HepG2 (cell line): ENCODE data around the gene BCL2L11. TPM values are rescaled to one million over a fixed set of nuclear protein-coding genes. Genes with fewer than 3 reads are reported as not detected.

Experiments used
- EP300 ChIP-seq, 3 experiments: sonication (generic) in 1 of 3; formaldehyde crosslinking in 1 of 3; IDR thresholded peaks; 2 replicates each; pipeline versions ENCODE4 v1.5.1 to v1.6.1; 2011 to 2020; ENCODE audit warnings: low read depth in 2 of 3, low read length in 2 of 3, borderline replicate concordance in 1 of 3, improper control_type of control experiment in 1 of 3, mild to moderate bottlenecking in 1 of 3, missing genetic modification reagents in 1 of 3, moderate library complexity in 1 of 3
- ERF ChIP-seq: IDR thresholded peaks from 2 replicates; pipeline ENCODE4 v1.6.1; 2018; ENCODE audit warnings: missing biosample characterization, missing genetic modification reagents
- GATAD1 ChIP-seq: IDR thresholded peaks from 2 replicates; pipeline ENCODE4 v1.6.1; 2016; ENCODE audit warnings: missing genetic modification reagents, missing compliant biosample characterization
- GFI1 ChIP-seq: sonication (generic); formaldehyde crosslinking; IDR thresholded peaks from 2 replicates; pipeline ENCODE4 v1.5.0; 2020; ENCODE audit warnings: missing genetic modification reagents, mild to moderate bottlenecking, borderline replicate concordance
- HMGXB4 ChIP-seq, 2 experiments: sonication (generic) in 1 of 2; formaldehyde crosslinking in 1 of 2; IDR thresholded peaks; 2 replicates each; pipeline versions ENCODE4 v1.4.0 to v1.6.1; 2018 to 2020; ENCODE audit warnings: missing genetic modification reagents in 2 of 2, borderline replicate concordance in 1 of 2, low read depth in 1 of 2, mild to moderate bottlenecking in 1 of 2, missing biosample characterization in 1 of 2
- MAFF ChIP-seq: IDR thresholded peaks from 2 replicates; pipeline ENCODE4 v1.6.1; 2011; ENCODE audit warnings: low read depth, low read length, improper control_type of control experiment
- MTA3 ChIP-seq: sonication (generic); formaldehyde crosslinking; IDR thresholded peaks from 2 replicates; pipeline ENCODE4 v1.4.0; 2020; ENCODE audit warnings: missing genetic modification reagents
- NR2F6 ChIP-seq, 2 experiments: IDR thresholded peaks; 2 replicates each; pipeline ENCODE4 v1.6.1; 2016; ENCODE audit warnings: antibody characterized with exemption in 1 of 2, mild to moderate bottlenecking in 1 of 2
- PATZ1 ChIP-seq: sonication (generic); formaldehyde crosslinking; IDR thresholded peaks from 2 replicates; pipeline ENCODE4 v1.4.0; 2020; ENCODE audit warnings: missing genetic modification reagents
- SALL1 ChIP-seq: sonication (generic); formaldehyde crosslinking; IDR thresholded peaks from 2 replicates; pipeline ENCODE4 v1.8.0; 2022; ENCODE audit warnings: mild to moderate bottlenecking, missing genetic modification reagents
- SMAD3 ChIP-seq: sonication (generic); formaldehyde crosslinking; IDR thresholded peaks from 2 replicates; pipeline ENCODE4 v1.4.0; 2020; ENCODE audit warnings: missing genetic modification reagents
- WIZ ChIP-seq: sonication (generic); formaldehyde crosslinking; IDR thresholded peaks from 2 replicates; pipeline ENCODE4 v1.5.1; 2020; ENCODE audit warnings: mild to moderate bottlenecking, missing genetic modification reagents
- ZBTB14 ChIP-seq: sonication (generic); formaldehyde crosslinking; IDR thresholded peaks from 2 replicates; pipeline ENCODE4 v1.4.0; 2020; ENCODE audit warnings: missing genetic modification reagents
- ZNF121 ChIP-seq: sonication (generic); formaldehyde crosslinking; IDR thresholded peaks from 2 replicates; pipeline ENCODE4 v1.5.0; 2020; ENCODE audit warnings: mild to moderate bottlenecking, missing genetic modification reagents
- ZNF136 ChIP-seq: sonication (generic); formaldehyde crosslinking; IDR thresholded peaks from 2 replicates; pipeline ENCODE4 v1.8.1; 2022; ENCODE audit warnings: low read depth, mild to moderate bottlenecking, moderate library complexity, missing genetic modification reagents
- ZNF563 ChIP-seq: sonication (generic); formaldehyde crosslinking; IDR thresholded peaks from 2 replicates; pipeline ENCODE4 v1.8.0; 2022; ENCODE audit warnings: mild to moderate bottlenecking, moderate library complexity, missing genetic modification reagents
- ZNF572 ChIP-seq: sonication (generic); formaldehyde crosslinking; IDR thresholded peaks from 2 replicates; pipeline ENCODE4 v1.5.1; 2020; ENCODE audit warnings: mild to moderate bottlenecking, missing genetic modification reagents
- ZNF704 ChIP-seq: sonication (generic); formaldehyde crosslinking; IDR thresholded peaks from 2 replicates; pipeline ENCODE4 v1.8.1; 2023; ENCODE audit warnings: mild to moderate bottlenecking, inconsistent platforms, moderate library complexity, missing genetic modification reagents, borderline replicate concordance
- ZNF770 ChIP-seq: sonication (generic); formaldehyde crosslinking; IDR thresholded peaks from 2 replicates; pipeline ENCODE4 v1.5.0; 2020; ENCODE audit warnings: mild to moderate bottlenecking, missing genetic modification reagents
- polyA plus RNA-seq, 8 experiments: library from polyadenylated mRNA; depleted of rRNA in 3 of 8; stranded (reverse) in 7 of 8; unstranded in 1 of 8; fragments of >200 nt; fragmentation: Illumina TruSeq in 4 of 8; extraction: Trizol in 4 of 8; gene quantifications; 2 replicates each; pipeline versions ENCODE4 v1.2.1 to v1.2.3, GENCODE V29; 2011 to 2016; ENCODE audit warnings: low read depth in 4 of 8, missing spikeins in 1 of 8, mixed read lengths in 1 of 8; ENCODE audit not compliant: insufficient read depth in 1 of 8
- total RNA-seq, 5 experiments: library from RNA; depleted of rRNA; stranded (reverse); fragments of >200 nt; fragmentation: Illumina TruSeq; extraction: Trizol; gene quantifications; 2 replicates each; pipeline ENCODE4 v1.2.3, GENCODE V29; 2016; ENCODE audit warnings: low read depth in 1 of 5

BCL2L11 gene
- total and polyA plus RNA-seq, 2 of the 13 experiments (the other 11 are each of a cell fraction or from before 2014, with no cell fraction given): 6.1 to 9.7 TPM

- TF ChIP-seq ERF (peak; percentile 75; the same call in 1 of the 2 replicates), ZNF563 (CRISPR knock-in tag) (no peak), ZNF572 (CRISPR knock-in tag) (0 out of 2 replicates have a peak, but pooled peaks have one; percentile 24), ZNF121 (no peak), WIZ (no peak), MAFF (no peak), EP300 (IDR thresholded peaks at IDR 0.05; ENCODE audit: low read depth in 2 of 2, low read length in 2 of 2) (no peak), EP300 (CRISPR knock-in tag; IDR thresholded peaks at IDR 0.05; ENCODE audit: borderline replicate concordance) (no peak), ZNF770 (CRISPR knock-in tag) (no peak; the same call in 1 of the 2 replicates), MTA3 (CRISPR knock-in tag) (no peak), NR2F6 (IDR thresholded peaks at IDR 0.05) (no peak), NR2F6 (CRISPR knock-in tag; IDR thresholded peaks at IDR 0.05) (0 out of 2 replicates have a peak, but pooled peaks have one; percentile 28), ZNF704 (no peak), SMAD3 (0 out of 2 replicates have a peak, but pooled peaks have one; percentile 43), PATZ1 (CRISPR knock-in tag) (peak; percentile 48; the same call in 1 of the 2 replicates), ZBTB14 (CRISPR knock-in tag) (no peak), GATAD1 (peak; percentile 36; the same call in 1 of the 2 replicates), ZNF136 (no peak), GFI1 (no peak), HMGXB4 (CRISPR knock-in tag; IDR thresholded peaks at IDR 0.05; ENCODE audit: borderline replicate concordance in 1 of 2, low read depth in 1 of 2) (peak; percentile 64 to 88; a peak in 3 of 4 replicates), SALL1 (peak; percentile 73)
These were observed 3.7 kb upstream of the BCL2L11 start (continued) for GRCh38 chr2:111116843-111117597.
